ENCODE measurements around the gene NXPH4. TPM values are rescaled to one million over a fixed set of nuclear protein-coding genes. Genes with fewer than 3 reads are reported as not detected.

The NXPH4 gene
- polyA plus RNA-seq, 1 donor from 2014 or later: 0.53 TPM

GRCh38 chr12:57213763-57214397 is 2.7 kb upstream of the NXPH4 start:
- Histone ChIP-seq H4K20me1 (ENCODE audit: insufficient read depth) (no peaks in the 10 kb centered on the region), H3K4me2 (ENCODE audit: low read length) (no peak overlapping the region), H3K9me2 (ENCODE audit: insufficient read depth, low read length) (no peaks in the 10 kb centered on the region), H2AFZ (ENCODE audit: low read depth, low read length) (no peak overlapping the region), H3K9me3 (ENCODE audit: low read length) (no peaks in the 10 kb centered on the region), H3K4me3 (ENCODE audit: low read length) (no peak overlapping the region), H3K27ac (ENCODE audit: low read length) (no peak overlapping the region), H3K27me3 (ENCODE audit: insufficient read depth, low read depth, low read length) (peaks cover 47% of the 10 kb centered on the region), H3K79me2 (replicated peaks; ENCODE audit: insufficient read depth, low read length) (no peaks in the 10 kb centered on the region), H3K36me3 (ENCODE audit: insufficient read depth, low read length) (peaks cover 6% of the 10 kb centered on the region), H3F3A (ENCODE audit: insufficient read depth, low read length, poor library complexity, severe bottlenecking) (no peaks in the 10 kb centered on the region), H3K9ac (ENCODE audit: low read length) (no peak overlapping the region)
- TF ChIP-seq EP300 (conservative IDR thresholded peaks at IDR 0.05; ENCODE audit: poor library complexity, severe bottlenecking): no peak
- TF ChIP-seq EZH2 (IDR thresholded peaks at IDR 0.05; ENCODE audit: borderline replicate concordance, insufficient read depth, low read length, poor library complexity, severe bottlenecking): no peak
- no peak for TF ChIP-seq SMC3 (conservative IDR thresholded peaks at IDR 0.05; ENCODE audit: poor library complexity)

- H3K4me3 ChIP-seq (ENCODE audit: low read length): peak overlapping the region; percentile 31
- H3K9me3 ChIP-seq (ENCODE audit: low read length): no peaks in the 10 kb centered on the region
- H3K79me2 ChIP-seq (replicated peaks; ENCODE audit: insufficient read depth, low read length): no peaks in the 10 kb centered on the region
- no peaks in the 10 kb centered on the region for H3F3A ChIP-seq (ENCODE audit: insufficient read depth, low read length, poor library complexity, severe bottlenecking)
- no peak overlapping the region for H2AFZ ChIP-seq (ENCODE audit: low read depth, low read length)
- H3K27ac ChIP-seq (ENCODE audit: low read length): no peak overlapping the region
- H3K9ac ChIP-seq (ENCODE audit: low read length): peak overlapping the region; percentile 38
- H4K20me1 ChIP-seq (ENCODE audit: insufficient read depth): no peaks in the 10 kb centered on the region
- H3K27me3 ChIP-seq (ENCODE audit: insufficient read depth, low read depth, low read length): peaks cover 52% of the 10 kb centered on the region
- H3K9me2 ChIP-seq (ENCODE audit: insufficient read depth, low read length): no peaks in the 10 kb centered on the region
- peaks cover 6% of the 10 kb centered on the region for H3K36me3 ChIP-seq (ENCODE audit: insufficient read depth, low read length)
- TF ChIP-seq RAD21 (conservative IDR thresholded peaks at IDR 0.05) (peak; percentile 70), CTCF (IDR thresholded peaks at IDR 0.05; ENCODE audit: poor library complexity, severe bottlenecking) (peak; percentile 84), POLR2AphosphoS5 (IDR thresholded peaks at IDR 0.05) (no peak), SMC3 (conservative IDR thresholded peaks at IDR 0.05; ENCODE audit: poor library complexity) (peak; percentile 83), EZH2 (IDR thresholded peaks at IDR 0.05; ENCODE audit: borderline replicate concordance, insufficient read depth, low read length, poor library complexity, severe bottlenecking) (no peak), REST (IDR thresholded peaks at IDR 0.05; ENCODE audit: borderline replicate concordance) (no peak), TAF1 (IDR thresholded peaks at IDR 0.05; ENCODE audit: low read depth) (no peak), MXI1 (conservative IDR thresholded peaks at IDR 0.05; ENCODE audit: poor library complexity, severe bottlenecking) (no peak), EP300 (conservative IDR thresholded peaks at IDR 0.05; ENCODE audit: poor library complexity, severe bottlenecking) (no peak)
- no peak overlapping the region for H3K4me2 ChIP-seq (ENCODE audit: low read length)
Observed at GRCh38 chr12:57214398-57214781, 2.2 kb upstream of the NXPH4 start.

Data from neural cell (in vitro differentiated cells).